GM18520 (cell line): Measurements from ENCODE around the gene GRPEL1.

Experiments used
- ATAC-seq: cut with Tn5 transposase; IDR thresholded peaks from one replicate; pipeline ENCODE4 v1.9.1; 2021; ENCODE audit not compliant: unreplicated experiment

GRPEL1 gene

GRCh38 chr4:7066493-7066892 lies 1.4 kb downstream of the GRPEL1 start:
- ATAC-seq, result no peak

GRCh38 chr4:7066006-7066405 lies 1.9 kb downstream of the GRPEL1 start:
- ATAC-seq, result no peak

GRCh38 chr4:7063362-7063761 lies 4.5 kb downstream of the GRPEL1 start:
- no peak for ATAC-seq

- ATAC-seq, result no peak
Observed at GRCh38 chr4:7062816-7063215, 5.0 kb downstream of the GRPEL1 start.

GRCh38 chr4:7061815-7062214 lies 6.0 kb downstream of the GRPEL1 start:
- ATAC-seq, result no peak

- ATAC-seq, result no peak
Observed at GRCh38 chr4:7060346-7061150, 7.3 kb downstream of the GRPEL1 start.

GRCh38 chr4:7059662-7060061 lies 8.2 kb downstream of the GRPEL1 start:
- no peak for ATAC-seq

- ATAC-seq, result no peak
Observed at GRCh38 chr4:7058792-7059191, 9.1 kb downstream of the GRPEL1 start.

- ATAC-seq, result no peak
Observed at GRCh38 chr4:7055990-7056325, 11.9 kb downstream of the GRPEL1 start.

- no peak for ATAC-seq
Observed at GRCh38 chr4:7055111-7055989, 12.5 kb downstream of the GRPEL1 start.

- no peak for ATAC-seq
Observed at GRCh38 chr4:7054106-7054880, 13.6 kb downstream of the GRPEL1 start.

- ATAC-seq, result no peak
Observed at GRCh38 chr4:7052923-7053715, 14.7 kb downstream of the GRPEL1 start.

GRCh38 chr4:7052313-7052712 lies 15.6 kb downstream of the GRPEL1 start:
- no peak for ATAC-seq

- ATAC-seq, result no peak
Observed at GRCh38 chr4:7051905-7052304, 16.0 kb downstream of the GRPEL1 start.

- no peak for ATAC-seq
Observed at GRCh38 chr4:7051144-7051495, 16.7 kb downstream of the GRPEL1 start.

GRCh38 chr4:7050481-7051143 lies 17.3 kb downstream of the GRPEL1 start:
- no peak for ATAC-seq

GRCh38 chr4:7049739-7050138 lies 18.1 kb downstream of the GRPEL1 start:
- no peak for ATAC-seq

- no peak for ATAC-seq
Observed at GRCh38 chr4:7049295-7049694, 18.6 kb downstream of the GRPEL1 start.

GRCh38 chr4:7048642-7049041 lies 19.2 kb downstream of the GRPEL1 start:
- no peak for ATAC-seq

- no peak for ATAC-seq
Observed at GRCh38 chr4:7046971-7047370, 20.9 kb downstream of the GRPEL1 start.
